Mesendoderm (in vitro differentiated cells): ENCODE results near the gene CHD2.

Experiments
- DNase-seq: peaks from one replicate; pipeline ENCODE4 v3.0.0; 2013
- H2AK5ac ChIP-seq: 2 replicates; pipeline ENCODE4 v1.6.1; 2013; ENCODE audit warnings: low read length, inconsistent platforms
- H2BK120ac ChIP-seq: 2 replicates; pipeline ENCODE4 v1.6.1; 2013; ENCODE audit warnings: low read depth, mild to moderate bottlenecking, low read length, moderate library complexity, mixed read lengths
- H2BK15ac ChIP-seq: replicated peaks from 2 replicates; pipeline ENCODE4 v1.6.1; 2013; ENCODE audit warnings: low read depth, mild to moderate bottlenecking, moderate library complexity
- H2BK5ac ChIP-seq: 2 replicates; pipeline ENCODE4 v1.6.1; 2013; ENCODE audit warnings: low read length, inconsistent platforms
- H3K18ac ChIP-seq: 2 replicates; pipeline ENCODE4 v1.6.1; 2013; ENCODE audit warnings: mild to moderate bottlenecking, low read length, mixed read lengths
- H3K23ac ChIP-seq: one replicate; pipeline ENCODE4 v1.6.1; 2013; ENCODE audit warnings: low read length
- H3K27ac ChIP-seq: 2 replicates; pipeline ENCODE4 v1.5.1; 2013; ENCODE audit warnings: low read depth, mild to moderate bottlenecking, inconsistent platforms, low read length, moderate library complexity
- H3K27me3 ChIP-seq: 2 replicates; pipeline ENCODE4 v1.6.1; 2013; ENCODE audit warnings: low read length, control low read depth, mild to moderate bottlenecking, inconsistent platforms; ENCODE audit not compliant: insufficient read depth, poor library complexity
- H3K36me3 ChIP-seq: 2 replicates; pipeline ENCODE4 v1.6.1; 2013; ENCODE audit warnings: low read length, inconsistent platforms; ENCODE audit not compliant: control insufficient read depth, insufficient read depth
- H3K4ac ChIP-seq: one replicate; pipeline ENCODE4 v1.6.1; 2013; ENCODE audit warnings: low read depth, mild to moderate bottlenecking, low read length, moderate library complexity
- H3K4me1 ChIP-seq: 2 replicates; pipeline ENCODE4 v1.6.1; 2013; ENCODE audit warnings: low read depth, low read length, inconsistent platforms; ENCODE audit not compliant: control insufficient read depth
- H3K4me2 ChIP-seq: 2 replicates; pipeline ENCODE4 v1.6.1; 2013; ENCODE audit warnings: low read length
- H3K4me3 ChIP-seq: 2 replicates; pipeline ENCODE4 v1.5.1; 2013; ENCODE audit warnings: mild to moderate bottlenecking, low read length
- H3K56ac ChIP-seq: one replicate; pipeline ENCODE4 v1.6.1; 2013; ENCODE audit warnings: low read length
- H3K79me1 ChIP-seq: 2 replicates; pipeline ENCODE4 v1.6.1; 2013; ENCODE audit warnings: low read length, inconsistent platforms
- H3K79me2 ChIP-seq: 2 replicates; pipeline ENCODE4 v1.6.1; 2013; ENCODE audit warnings: mild to moderate bottlenecking, low read length; ENCODE audit not compliant: control insufficient read depth, insufficient read depth
- H3K9ac ChIP-seq: 2 replicates; pipeline ENCODE4 v1.6.1; 2013; ENCODE audit warnings: low read length, inconsistent platforms
- H4K5ac ChIP-seq: one replicate; pipeline ENCODE4 v1.6.1; 2013; ENCODE audit warnings: low read length
- H4K8ac ChIP-seq: one replicate; pipeline ENCODE4 v1.6.1; 2013; ENCODE audit warnings: low read depth, mild to moderate bottlenecking, control low read depth, low read length, moderate library complexity
- WGBS: extraction: QIAGEN DNeasy Blood & Tissue Kit; methylation state at CpG from one replicate; pipeline ENCODE4 v1.1.7; 2013; ENCODE audit warnings: low lambda C conversion rate, missing lambda C conversion rate; ENCODE audit not compliant: insufficient coverage; ENCODE audit errors: extremely low coverage; 5-methylcytosine and 5-hydroxymethylcytosine counted together

Gene CHD2

GRCh38 chr15:92879949-92880725 is 20.0 kb upstream of the CHD2 start:
- Histone ChIP-seq H3K4me1 (peaks cover 6% of the 10 kb centered on the region), H3K4ac (no peak overlapping the region), H4K8ac (no peak overlapping the region), H2AK5ac (no peak overlapping the region), H3K79me1 (no peaks in the 10 kb centered on the region), H3K23ac (no peak overlapping the region), H3K27me3 (no peaks in the 10 kb centered on the region), H3K18ac (no peak overlapping the region), H3K27ac (no peak overlapping the region), H3K4me2 (no peak overlapping the region), H2BK120ac (no peak overlapping the region), H3K56ac (no peak overlapping the region), H3K4me3 (no peak overlapping the region), H4K5ac (no peak overlapping the region), H2BK5ac (no peak overlapping the region), H3K9ac (peak overlapping the region; percentile 1), H2BK15ac (no peak overlapping the region), H3K79me2 (peaks cover 24% of the 10 kb centered on the region), H3K36me3 (no peaks in the 10 kb centered on the region)
- WGBS: no CpG with 5 or more reads among the region's 7 CpGs
- DNase-seq: no peak

- no peak overlapping the region for H2BK15ac ChIP-seq
- no peak overlapping the region for H3K4ac ChIP-seq
- H3K36me3 ChIP-seq: no peaks in the 10 kb centered on the region
- peak overlapping the region; percentile 11 for H3K27ac ChIP-seq
- peaks cover 25% of the 10 kb centered on the region for H3K79me2 ChIP-seq
- H4K8ac ChIP-seq: peak overlapping the region; percentile 58
- H3K18ac ChIP-seq: no peak overlapping the region
- H3K9ac ChIP-seq: peak overlapping the region; percentile 1
- H3K4me2 ChIP-seq: no peak overlapping the region
- no peak overlapping the region for H3K4me3 ChIP-seq
- WGBS: no CpG with 5 or more reads among the region's 2 CpGs
- H3K23ac ChIP-seq: no peak overlapping the region
- H2BK120ac ChIP-seq: no peak overlapping the region
- peak overlapping the region; percentile 91 for H3K56ac ChIP-seq
- peaks cover 6% of the 10 kb centered on the region for H3K4me1 ChIP-seq
- peak overlapping the region; percentile 7 for H4K5ac ChIP-seq
- H3K79me1 ChIP-seq: no peaks in the 10 kb centered on the region
- no peaks in the 10 kb centered on the region for H3K27me3 ChIP-seq
- no peak for DNase-seq
- no peak overlapping the region for H2BK5ac ChIP-seq
- no peak overlapping the region for H2AK5ac ChIP-seq
Measured at GRCh38 chr15:92880796-92881195, 19.3 kb upstream of the CHD2 start.

GRCh38 chr15:92881211-92881754 is 18.8 kb upstream of the CHD2 start:
- Histone ChIP-seq H3K79me2 (peaks cover 27% of the 10 kb centered on the region), H3K4me2 (no peak overlapping the region), H3K56ac (peak overlapping the region; percentile 91), H3K27me3 (no peaks in the 10 kb centered on the region), H2BK5ac (no peak overlapping the region), H4K8ac (no peak overlapping the region), H3K79me1 (no peaks in the 10 kb centered on the region), H3K4me3 (no peak overlapping the region), H3K18ac (peak overlapping the region; percentile 52), H3K23ac (no peak overlapping the region), H2BK120ac (no peak overlapping the region), H3K9ac (peak overlapping the region; percentile 76), H3K4me1 (peaks cover 6% of the 10 kb centered on the region), H2BK15ac (no peak overlapping the region), H3K36me3 (no peaks in the 10 kb centered on the region), H2AK5ac (no peak overlapping the region), H3K4ac (no peak overlapping the region), H4K5ac (peak overlapping the region; percentile 95), H3K27ac (peak overlapping the region; percentile 82)
- WGBS: no CpG with 5 or more reads among the region's 7 CpGs
- DNase-seq: no peak

GRCh38 chr15:92881802-92882696 is 18.1 kb upstream of the CHD2 start:
- Histone ChIP-seq H3K79me2 (peaks cover 32% of the 10 kb centered on the region), H3K27me3 (no peaks in the 10 kb centered on the region), H2AK5ac (peak overlapping the region; percentile 95), H4K8ac (no peak overlapping the region), H3K79me1 (no peaks in the 10 kb centered on the region), H4K5ac (peak overlapping the region; percentile 95), H3K56ac (peak overlapping the region; percentile 91), H3K23ac (no peak overlapping the region), H3K18ac (peak overlapping the region; percentile 52), H2BK5ac (peak overlapping the region; percentile 83), H3K4me2 (peak overlapping the region; percentile 41), H3K9ac (peak overlapping the region; percentile 76), H2BK120ac (no peak overlapping the region), H3K4me1 (peaks cover 6% of the 10 kb centered on the region), H2BK15ac (no peak overlapping the region), H3K4ac (peak overlapping the region; percentile 8), H3K4me3 (no peak overlapping the region), H3K27ac (peak overlapping the region; percentile 82), H3K36me3 (no peaks in the 10 kb centered on the region)
- DNase-seq: peak; percentile 100
- WGBS: no CpG with 5 or more reads among the region's 41 CpGs

DNA sequence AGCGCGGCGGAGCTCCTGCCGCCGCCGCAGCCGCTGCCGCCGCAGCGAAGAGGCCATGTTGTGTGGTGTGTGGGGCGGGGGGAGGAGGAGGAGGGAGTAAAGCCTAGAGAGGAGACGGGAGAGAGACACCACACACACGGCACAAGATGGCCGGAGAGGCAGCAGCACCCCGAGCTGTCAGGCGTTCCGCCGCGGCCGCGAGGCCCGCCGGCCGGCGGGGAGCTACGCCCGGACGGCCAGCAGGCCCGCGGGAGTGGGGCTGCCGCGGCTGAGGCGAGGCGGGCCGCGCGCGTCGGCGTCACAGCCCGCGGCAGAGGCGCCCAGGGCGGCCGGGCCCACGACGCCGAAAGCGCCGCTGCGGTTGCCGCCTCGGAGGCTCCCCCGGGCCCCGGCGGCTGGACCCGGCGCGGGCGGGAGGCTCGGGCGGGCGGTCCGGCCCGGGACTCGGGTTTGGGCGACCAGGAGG is 17.4 kb upstream of the CHD2 start:
- H3K79me2 ChIP-seq: peaks cover 36% of the 10 kb centered on the region
- no peak overlapping the region for H2BK15ac ChIP-seq
- H3K79me1 ChIP-seq: no peaks in the 10 kb centered on the region
- no peak overlapping the region for H2AK5ac ChIP-seq
- H3K56ac ChIP-seq: peak overlapping the region; percentile 94
- DNase-seq: no peak
- peak overlapping the region; percentile 100 for H3K4ac ChIP-seq
- H3K27me3 ChIP-seq: no peaks in the 10 kb centered on the region
- H3K9ac ChIP-seq: peak overlapping the region; percentile 97
- H3K4me2 ChIP-seq: no peak overlapping the region
- H2BK120ac ChIP-seq: peak overlapping the region; percentile 86
- no peak overlapping the region for H4K5ac ChIP-seq
- H3K4me3 ChIP-seq: peak overlapping the region; percentile 98
- H3K36me3 ChIP-seq: no peaks in the 10 kb centered on the region
- H3K27ac ChIP-seq: peak overlapping the region; percentile 100
- peaks cover 6% of the 10 kb centered on the region for H3K4me1 ChIP-seq
- peak overlapping the region; percentile 57 for H4K8ac ChIP-seq
- H2BK5ac ChIP-seq: peak overlapping the region; percentile 53
- WGBS: no CpG with 5 or more reads among the region's 67 CpGs
- H3K18ac ChIP-seq: peak overlapping the region; percentile 100
- H3K23ac ChIP-seq: peak overlapping the region; percentile 85
